ENCODE data around the gene IL19. TPM values are rescaled to one million over a fixed set of nuclear protein-coding genes. Genes with fewer than 3 reads are reported as not detected.
"Not testable (repeated sequence)": the region's sequence is repeated elsewhere in the genome, so short reads cannot be mapped to it uniquely, and the experiment has no call there.

The IL19 gene
- polyA plus RNA-seq, 1 donor, result not detected

DNA sequence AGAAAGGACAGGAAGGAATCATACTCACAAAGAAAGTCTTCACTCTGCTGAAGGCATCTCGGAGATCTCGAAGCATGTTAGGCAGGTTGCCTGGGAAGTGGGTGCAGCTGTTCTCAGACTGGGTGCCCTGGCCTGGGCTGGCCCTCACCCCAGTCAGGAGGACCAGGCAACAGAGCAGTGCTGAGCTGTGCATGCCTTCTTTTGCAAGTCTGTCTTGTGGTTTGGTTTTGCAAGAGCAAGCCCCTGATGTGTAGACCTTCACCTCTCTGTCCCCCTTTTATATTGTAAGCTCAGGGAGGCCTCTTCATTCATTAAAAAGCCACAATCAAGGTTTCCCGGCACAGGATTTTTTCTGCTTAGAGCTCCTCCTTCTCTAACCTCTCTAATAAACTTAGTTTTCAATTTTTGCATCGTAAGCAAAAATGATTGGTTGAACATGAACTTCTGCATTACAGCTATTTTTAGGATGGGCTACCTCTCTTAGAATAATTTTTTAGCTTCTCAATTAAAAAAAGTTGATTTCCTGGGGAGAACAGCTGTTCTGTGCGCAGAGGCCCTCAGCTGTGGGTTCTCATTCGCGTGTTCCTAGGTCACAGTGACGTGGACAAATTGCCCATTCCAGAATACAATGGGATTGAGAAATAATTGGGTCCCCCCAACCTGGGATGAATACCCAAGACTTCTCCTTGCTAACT lies 1.8 kb downstream of the IL19 start, which contains the start of gene IL10:
Gene IL10, minus strand, starts transcription at position 252 of the 695 bp plus-strand sequence. Its CDS starts 59 bp downstream, at position 193.
- DNase-seq (ENCODE audit: low read depth), result no peak

DNA sequence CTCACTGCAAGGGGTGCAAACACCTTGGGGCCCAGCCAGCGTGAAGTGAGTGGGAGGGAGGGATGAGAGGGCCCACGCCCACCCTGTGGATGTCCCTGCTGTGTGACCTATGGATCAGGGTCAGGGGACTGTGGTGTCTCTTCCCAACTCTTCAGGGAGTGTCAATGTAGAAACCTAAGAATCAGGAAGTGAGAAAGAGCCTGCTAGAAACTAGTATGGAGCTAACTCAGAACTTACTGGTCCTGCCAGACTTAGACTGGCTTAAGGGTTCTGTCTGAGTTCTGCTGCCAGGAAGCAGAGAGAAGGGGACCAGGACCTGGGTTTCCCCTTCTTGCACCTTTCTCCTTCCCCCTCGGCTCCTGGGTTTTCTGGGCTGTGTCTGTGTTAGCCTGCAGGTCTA lies 3.5 kb downstream of the IL19 start:
- no peak for DNase-seq (ENCODE audit: low read depth)

DNA sequence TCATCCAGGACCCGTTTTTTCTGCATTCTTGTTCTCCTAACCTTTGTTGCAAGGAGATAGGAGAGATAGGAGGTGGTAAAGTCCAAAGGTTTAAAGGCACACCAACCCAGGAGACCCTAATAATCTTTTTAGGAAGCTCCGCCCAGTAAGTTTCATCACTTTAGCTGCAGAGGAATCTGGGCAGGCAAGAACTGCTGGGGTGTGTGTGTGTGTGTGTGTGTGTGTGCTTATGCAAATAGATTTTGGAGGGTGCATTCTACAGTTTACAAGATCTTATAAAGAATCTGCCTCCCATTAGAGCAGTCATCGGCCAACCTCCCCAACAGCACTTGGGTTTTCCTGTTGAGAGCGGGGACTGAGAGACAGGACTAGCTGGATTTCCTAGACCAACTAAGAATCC lies 5.7 kb downstream of the IL19 start:
- no peak for DNase-seq (ENCODE audit: low read depth)

DNA sequence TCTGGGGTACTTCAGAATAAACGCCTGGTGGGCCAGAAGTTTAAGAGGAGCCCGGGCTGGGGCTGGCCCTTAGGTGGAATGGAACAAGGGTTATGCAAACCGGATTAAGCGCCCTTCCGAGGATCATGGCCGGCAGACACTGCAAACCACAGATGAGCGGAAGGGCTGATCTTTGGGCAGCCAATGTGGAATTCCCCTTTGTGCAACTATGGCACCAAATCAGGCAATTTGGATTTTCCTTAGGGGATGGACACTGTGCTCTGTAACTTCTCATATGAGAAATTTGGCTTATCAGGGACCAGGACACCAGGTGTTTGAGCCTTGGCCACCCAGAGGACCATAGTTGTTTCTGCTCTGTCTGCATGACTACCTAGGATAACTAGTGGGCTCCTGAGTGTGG lies 7.5 kb downstream of the IL19 start:
- DNase-seq (ENCODE audit: low read depth), result no peak

DNA sequence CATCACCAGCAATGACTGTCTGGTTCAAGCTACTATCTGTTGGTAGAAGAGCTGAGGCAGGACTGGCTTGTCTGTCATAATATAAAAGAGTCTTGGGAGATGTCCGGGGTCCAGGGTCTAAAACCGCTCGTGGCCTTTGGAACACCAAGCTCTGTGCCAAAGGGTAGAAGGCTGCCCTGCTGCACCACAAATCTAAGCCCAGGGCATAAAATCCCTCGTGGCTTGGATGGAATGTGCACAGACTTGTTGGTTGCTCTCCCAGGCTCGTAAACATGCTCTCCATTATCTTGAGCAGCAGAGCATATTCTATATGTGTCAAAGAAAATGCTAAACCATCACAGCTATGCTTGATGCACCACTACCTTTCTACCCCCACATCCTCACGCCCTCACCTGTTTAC lies 8.3 kb downstream of the IL19 start:
- DNase-seq (ENCODE audit: low read depth), result not testable (repeated sequence)

DNA sequence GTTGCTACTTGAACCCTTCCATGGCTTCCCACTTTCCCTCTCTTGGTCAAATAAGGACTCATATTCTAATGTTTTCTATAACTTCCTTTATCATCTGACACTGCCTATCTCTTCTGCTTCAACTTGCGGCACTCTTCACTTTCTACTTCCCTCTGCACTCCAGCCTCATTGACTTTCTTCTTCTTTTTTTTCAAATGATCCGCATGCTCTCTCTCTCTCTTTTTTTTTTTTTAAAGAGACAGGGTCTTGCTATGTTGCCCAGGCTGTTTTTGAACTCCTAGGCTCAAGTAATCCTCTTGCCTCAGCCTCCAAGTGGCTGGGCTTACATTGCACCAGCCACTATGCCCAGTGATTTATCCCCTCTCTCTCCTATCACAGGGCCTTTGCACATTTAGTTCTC lies 9.1 kb downstream of the IL19 start:
- no peak for DNase-seq (ENCODE audit: low read depth)

DNA sequence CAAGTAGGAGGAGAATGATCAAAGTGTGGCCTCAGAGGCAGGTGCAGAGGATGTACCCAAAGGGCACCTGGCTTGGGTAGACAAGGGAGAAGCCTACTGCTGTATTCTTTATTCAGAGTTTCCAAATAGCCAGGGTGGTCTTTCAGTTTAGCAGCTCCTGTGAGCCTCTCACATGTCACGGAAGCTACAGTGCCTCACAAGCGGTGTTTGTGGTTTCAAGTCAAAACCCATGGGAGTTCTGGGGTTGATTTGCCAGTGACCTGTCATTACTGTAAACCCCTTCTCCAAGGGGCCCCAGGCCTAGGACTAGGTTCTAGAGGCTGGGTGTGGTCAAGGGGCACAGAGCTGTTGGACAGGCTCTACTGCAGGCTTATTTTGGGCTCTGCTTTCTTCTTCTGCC lies 11.9 kb downstream of the IL19 start:
- DNase-seq (ENCODE audit: low read depth), result no peak

DNA sequence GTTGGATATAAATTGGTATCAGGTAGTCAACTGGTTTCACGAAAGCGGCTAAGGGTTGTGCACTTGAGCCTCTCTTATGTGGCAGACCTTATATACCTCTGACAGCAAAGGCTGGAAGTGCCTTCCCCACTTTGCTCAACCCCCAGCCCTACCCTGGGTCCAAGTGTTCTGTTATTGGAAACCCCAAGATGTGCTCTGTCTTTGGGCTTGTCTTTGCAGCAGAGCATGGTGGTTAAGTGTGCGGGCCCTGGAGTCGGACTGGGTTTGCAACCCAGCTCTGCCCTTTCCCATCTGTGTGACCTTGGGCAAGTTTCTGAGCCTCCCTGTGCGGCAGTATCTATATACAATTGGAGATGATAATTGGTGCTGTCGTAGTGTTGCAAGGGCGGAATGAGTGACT lies 12.9 kb downstream of the IL19 start:
- DNase-seq (ENCODE audit: low read depth), result no peak

DNA sequence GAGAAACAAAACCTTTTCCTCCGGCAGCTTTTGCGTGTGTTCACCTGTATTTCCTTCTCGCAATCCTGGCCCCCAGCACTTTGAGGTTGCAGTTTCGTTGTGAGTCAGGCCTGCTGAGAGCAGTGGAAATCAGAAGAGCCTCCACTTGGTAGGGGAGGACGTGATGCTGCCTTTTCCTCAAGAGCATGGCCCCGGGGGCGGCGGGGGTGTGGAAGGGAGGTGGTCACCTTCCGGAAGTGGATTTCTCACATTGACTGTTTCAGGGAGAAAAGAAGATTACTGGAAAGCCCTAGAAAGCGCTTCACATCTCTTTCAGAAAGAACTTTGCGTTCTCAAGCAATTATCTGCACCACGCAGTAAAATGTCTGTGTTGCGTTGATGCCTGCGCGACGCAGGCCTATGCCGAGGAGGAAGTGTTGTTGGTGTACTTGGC lies 13.9 kb downstream of the IL19 start:
- DNase-seq (ENCODE audit: low read depth), result no peak

DNA sequence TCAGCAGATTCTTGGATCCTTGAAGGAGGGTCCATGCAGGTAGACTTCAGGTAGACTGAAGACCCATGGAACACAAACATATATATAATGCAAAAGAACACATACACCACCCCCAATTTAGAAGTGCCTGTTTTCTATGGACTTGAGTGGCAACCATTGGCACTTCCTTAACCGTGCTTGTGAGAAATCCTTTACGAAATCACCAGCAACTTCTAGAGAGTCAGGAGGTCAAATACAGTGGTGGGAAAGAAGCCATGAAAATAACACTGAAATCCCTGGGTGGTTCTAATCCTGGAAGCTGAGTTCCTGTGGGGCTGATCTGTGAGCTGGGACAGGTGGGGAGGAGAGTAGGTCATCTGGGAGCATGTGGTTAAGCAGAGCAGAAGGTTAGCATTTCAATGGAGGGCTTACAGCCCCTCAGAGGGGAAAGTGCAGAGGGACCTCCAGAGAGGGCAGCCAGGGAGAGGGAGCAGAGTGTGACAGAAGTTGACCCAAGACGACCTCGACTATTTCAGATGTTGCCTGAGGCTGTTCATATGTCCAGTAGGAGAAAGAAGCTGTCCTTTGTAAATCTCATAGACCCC lies 14.7 kb downstream of the IL19 start:
- DNase-seq (ENCODE audit: low read depth), result no peak

DNA sequence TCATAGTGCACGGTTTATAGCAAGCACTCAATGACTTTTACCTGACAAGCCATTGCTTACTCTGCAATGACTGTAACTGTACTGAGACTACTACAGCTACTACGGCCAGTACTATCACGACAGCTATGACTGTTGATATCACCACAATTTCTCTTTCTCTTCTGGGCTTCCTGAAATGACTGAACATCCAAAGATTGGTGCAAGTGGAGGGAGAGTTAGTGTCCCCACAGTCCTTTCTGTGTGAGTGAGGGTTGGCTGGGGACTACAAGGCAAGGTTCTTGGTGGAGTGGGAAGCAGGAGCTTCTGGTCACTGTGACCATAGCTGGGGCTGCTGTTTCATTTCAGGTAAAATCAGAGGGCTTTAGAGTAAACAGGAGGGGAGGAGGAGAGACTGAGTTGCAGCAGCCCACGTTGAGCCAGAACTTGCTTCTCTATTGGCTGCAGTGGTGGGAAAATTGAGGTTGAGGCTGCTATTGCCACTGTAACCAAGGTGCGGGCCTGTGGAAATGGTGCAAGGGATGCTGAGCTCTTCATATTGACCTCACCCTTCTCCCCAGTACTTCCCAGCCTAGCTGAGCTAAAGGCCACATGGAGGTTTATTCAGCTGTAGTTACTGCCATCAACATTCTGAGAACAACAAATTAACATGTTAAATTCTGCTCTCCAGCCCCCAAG lies 15.8 kb downstream of the IL19 start:
- no peak for DNase-seq (ENCODE audit: low read depth)

DNA sequence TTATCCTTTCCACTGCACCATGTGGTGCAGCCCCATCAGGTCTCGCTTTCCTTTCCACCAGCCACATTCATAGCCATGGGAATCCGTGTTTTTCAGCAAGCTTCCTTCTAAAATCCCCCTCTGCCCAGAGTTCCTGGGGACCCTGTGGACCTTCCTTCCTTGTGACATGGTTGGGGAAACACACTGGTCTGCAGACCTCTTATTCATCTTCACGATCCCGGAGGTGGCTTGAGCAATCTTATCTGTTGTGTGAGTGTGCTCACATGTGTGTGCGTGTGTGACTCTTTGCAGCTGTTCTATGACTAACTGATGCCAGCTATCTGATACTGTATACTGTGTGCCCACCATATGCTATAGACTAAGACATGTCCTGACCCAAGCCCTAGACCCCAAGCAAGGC lies 17.3 kb downstream of the IL19 start:
- no peak for DNase-seq (ENCODE audit: low read depth)

DNA sequence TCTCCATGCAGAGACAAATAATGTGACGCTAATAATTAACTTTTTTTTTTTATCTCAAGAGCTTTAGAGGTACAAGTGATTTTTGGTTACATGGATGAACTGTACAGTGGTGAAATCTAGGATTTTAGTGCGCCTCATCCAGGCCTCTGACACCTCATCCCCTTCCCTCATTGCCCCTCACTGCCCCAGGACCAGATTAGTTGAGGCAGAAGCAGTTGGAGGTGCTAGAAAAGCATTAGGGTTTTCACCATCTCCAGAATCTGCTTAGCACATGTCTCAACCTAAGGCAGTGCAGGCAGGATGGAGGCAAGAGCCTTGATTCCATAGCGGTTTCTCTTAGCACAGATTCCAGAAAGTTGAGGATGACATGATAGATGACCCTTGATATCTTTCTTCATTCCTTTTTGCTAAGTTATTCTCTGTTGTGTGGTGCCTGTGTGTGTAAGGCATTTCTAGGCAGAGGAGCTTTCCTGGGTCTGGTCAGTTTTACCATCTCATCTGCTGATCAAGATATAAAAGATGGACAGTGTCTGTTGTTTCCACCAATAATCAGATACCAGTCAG lies 18.0 kb downstream of the IL19 start:
- DNase-seq (ENCODE audit: low read depth), result no peak

DNA sequence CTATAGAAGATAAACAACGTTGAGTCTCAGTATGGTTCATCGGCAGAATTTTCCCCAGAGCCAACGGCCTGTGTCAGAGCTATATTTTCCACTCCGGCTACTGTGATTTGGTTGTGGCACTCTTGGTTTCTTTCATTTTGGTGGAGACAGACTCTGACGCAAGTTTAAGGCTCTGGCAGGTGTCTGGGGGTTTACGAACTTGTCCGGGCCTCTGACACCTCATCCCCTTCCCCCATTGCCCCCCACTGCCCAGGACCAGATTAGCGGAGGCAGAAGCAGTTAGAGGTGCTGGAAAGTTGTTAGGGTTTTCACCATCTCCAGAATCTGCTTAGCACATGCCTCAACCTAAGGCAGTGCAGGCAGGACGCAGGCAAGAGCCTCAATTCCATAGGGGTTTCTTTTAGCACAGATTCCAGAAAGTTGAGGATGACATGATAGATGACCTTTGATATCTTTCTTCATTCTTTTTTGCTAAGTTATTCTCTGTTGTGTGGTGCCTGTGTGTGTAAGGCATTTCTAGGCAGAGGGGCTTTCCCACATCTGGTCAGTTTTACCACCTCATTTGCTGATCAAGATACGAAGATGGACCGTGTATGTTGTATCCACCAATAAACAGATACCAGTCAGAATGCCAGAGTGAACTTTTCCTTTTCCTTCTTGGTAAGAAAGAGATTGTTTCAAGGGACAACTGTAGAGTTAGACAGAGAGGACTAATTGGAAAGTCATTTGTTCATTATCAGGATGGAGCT lies 20.1 kb downstream of the IL19 start:
- DNase-seq (ENCODE audit: low read depth), result no peak

DNA sequence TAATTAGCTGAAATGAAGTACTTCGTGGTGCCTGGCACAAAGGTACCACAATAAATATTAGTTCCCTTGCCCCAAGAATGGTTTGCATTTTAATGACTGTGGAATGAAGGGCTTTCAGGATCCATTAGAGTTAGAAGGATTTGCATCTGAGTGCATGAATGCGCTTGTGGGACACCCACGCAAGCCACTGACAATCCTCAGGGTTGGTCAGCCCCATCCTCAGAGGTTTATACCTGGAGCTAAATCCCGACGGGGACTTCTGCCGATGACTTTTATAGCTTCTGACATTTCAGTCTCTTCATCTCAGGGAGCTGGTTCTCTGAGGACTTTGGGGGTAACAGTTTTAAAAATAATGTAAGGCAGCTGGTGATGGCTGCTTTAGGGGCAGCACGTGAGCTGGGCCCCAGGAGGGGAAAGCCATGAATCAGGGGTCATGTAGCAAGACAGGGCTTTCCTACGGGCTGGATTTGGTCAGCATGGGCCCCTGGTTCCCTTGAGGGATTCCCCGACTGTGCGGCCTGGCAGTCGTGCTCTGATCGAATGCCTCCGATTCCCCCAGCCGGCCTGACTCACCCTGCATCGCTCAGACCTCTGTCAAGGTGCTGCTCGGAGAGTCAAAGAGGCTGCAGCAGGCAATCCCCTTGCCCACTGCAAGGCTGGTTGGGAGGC lies 22.5 kb downstream of the IL19 start:
- no peak for DNase-seq (ENCODE audit: low read depth)

DNA sequence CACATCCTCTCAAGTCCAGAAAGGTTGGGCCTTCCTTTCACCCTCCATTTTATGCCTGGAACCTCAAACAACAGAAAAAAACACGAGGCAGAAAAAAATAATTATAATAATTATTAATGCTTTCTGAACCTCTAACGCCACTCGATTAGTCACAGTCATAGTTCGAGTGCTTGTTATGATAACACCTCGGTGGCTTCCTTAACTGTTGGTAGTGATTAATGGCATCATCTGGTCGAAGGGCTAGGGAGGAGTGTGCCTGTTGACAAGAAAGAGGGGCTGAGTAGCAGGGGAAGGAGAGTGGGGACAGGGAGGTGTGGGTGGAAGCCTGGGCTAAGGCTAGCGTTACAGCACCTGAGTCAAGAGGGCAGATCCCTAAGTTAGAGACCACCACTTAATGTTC lies 23.0 kb downstream of the IL19 start:
- DNase-seq (ENCODE audit: low read depth), result no peak

DNA sequence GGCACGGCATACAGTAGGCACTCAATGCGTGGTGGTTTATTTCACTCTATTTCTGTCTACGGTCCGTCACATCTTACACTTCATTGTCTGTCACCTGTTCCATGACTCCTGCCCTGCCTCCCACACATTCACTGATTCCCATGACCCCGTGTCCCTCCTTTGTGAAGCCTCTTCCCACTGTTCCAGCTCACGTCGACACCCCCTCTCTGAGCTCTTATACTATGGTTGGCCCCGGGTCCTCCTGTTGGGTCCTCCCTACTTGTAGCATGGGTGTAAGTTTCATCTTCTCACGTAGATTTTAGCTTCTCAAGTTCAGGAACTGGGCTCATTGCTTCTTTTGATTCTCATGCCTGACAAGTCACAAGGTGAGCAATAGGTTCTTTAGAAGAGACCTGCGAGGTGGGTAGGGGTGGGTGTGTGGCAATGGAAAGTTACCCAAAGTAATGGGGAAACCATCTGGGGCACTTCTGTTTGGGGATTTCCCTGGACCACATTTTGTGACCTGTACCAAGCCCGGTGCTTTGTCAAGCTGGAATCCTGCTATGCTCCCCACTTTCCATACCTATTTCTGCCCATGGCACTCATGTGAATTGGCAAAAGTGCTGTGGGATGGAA lies 23.8 kb downstream of the IL19 start:
- DNase-seq (ENCODE audit: low read depth), result no peak

DNA sequence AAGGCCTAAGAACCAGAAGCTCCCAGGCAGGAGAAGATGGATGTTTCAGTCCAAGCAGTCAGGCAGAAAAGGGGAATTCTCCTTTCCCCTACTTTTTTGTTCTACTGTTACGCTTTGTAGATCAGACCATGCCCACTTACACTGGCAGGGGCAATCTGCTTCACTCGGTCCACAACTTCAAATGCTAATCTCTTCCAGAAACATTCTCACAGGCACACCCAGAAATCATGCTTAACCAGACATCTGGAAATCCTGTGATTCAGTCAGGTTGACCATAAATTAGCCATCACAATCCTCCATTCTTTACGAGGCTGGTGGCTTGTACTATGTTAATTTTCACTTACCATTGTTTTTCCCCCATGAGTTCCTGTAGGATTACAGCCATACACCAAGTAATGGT lies 25.5 kb downstream of the IL19 start:
- DNase-seq (ENCODE audit: low read depth), result no peak

DNA sequence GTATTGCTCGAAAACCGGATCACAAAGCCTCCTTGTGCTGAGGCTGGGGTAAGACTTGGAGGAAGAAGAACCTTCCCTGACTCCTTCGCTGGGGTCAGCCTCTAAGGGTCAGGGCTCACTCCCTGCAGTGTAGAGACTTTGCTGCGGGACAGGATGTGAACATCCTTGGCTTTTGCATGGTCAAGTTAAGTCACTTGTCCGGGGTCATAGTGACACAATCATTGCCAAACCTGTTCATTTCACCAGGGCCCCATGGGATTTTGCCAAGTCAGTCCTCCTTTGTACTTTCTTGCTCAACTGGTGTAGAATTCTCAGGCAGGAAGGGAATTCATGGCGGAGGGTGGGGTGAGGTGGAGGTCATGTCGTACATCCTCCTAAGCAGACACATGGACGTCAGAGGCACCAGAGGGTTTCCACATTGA lies 26.4 kb downstream of the IL19 start:
- DNase-seq (ENCODE audit: low read depth), result no peak

DNA sequence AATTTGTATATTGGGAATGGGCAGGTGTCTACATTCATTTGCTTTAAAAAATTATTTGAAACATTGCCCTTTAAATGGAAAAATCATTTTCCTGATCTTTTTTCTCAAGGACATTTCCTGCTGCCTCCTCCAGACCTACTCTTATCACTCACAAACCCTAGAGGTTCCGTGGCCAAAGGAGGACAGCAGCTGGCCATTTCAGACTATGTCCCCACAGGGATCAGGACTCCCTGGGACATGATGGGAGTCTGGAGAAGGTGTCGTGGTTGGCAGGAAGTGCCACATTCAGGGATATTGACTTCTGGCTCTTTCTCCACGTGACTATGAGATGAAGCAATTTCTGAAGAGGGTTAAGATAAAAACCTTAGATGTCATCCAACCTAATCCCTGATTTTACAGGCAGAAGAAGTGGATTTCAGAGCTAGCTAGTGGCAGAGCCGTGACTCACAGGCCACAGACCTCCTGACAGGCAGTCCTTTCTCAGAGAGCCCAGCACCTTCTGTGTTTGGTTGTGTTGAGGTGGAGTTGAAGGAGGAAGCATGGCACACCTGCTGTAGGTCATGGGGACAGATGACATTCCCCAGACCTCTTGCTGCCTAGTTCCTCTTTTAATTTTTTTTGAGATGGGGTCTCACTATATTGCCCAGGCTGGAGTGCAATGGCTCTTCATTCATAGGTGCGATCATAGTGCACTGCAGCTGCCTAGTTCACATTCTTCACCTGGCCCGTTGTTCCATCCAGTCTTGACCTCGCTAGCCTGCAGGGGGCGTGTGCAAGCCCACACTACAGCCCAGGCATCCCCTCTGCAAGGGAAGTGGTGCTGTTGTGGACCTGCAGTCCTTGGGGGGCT lies 27.2 kb downstream of the IL19 start:
- no peak for DNase-seq (ENCODE audit: low read depth)

Data from forelimb muscle (tissue), 1 donor.